ENCODE measurements around the gene SLC16A3.

GRCh38 chr17:82274134-82275020 is 45.5 kb downstream of the SLC16A3 start:
- TF ChIP-seq, protein P1, sequence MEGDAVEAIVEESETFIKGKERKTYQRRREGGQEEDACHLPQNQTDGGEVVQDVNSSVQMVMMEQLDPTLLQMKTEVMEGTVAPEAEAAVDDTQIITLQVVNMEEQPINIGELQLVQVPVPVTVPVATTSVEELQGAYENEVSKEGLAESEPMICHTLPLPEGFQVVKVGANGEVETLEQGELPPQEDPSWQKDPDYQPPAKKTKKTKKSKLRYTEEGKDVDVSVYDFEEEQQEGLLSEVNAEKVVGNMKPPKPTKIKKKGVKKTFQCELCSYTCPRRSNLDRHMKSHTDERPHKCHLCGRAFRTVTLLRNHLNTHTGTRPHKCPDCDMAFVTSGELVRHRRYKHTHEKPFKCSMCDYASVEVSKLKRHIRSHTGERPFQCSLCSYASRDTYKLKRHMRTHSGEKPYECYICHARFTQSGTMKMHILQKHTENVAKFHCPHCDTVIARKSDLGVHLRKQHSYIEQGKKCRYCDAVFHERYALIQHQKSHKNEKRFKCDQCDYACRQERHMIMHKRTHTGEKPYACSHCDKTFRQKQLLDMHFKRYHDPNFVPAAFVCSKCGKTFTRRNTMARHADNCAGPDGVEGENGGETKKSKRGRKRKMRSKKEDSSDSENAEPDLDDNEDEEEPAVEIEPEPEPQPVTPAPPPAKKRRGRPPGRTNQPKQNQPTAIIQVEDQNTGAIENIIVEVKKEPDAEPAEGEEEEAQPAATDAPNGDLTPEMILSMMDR (IDR thresholded peaks at IDR 0.05), result no peak
- no peak for TF ChIP-seq ZFX (IDR thresholded peaks at IDR 0.05; ENCODE audit: borderline replicate concordance)
